ENCODE results near the gene FIG4. TPM values are rescaled to one million over a fixed set of nuclear protein-coding genes. Genes with fewer than 3 reads are reported as not detected.

The FIG4 gene
- total RNA-seq, 1 experiment from 2014 or later: 15.7 TPM

DNA sequence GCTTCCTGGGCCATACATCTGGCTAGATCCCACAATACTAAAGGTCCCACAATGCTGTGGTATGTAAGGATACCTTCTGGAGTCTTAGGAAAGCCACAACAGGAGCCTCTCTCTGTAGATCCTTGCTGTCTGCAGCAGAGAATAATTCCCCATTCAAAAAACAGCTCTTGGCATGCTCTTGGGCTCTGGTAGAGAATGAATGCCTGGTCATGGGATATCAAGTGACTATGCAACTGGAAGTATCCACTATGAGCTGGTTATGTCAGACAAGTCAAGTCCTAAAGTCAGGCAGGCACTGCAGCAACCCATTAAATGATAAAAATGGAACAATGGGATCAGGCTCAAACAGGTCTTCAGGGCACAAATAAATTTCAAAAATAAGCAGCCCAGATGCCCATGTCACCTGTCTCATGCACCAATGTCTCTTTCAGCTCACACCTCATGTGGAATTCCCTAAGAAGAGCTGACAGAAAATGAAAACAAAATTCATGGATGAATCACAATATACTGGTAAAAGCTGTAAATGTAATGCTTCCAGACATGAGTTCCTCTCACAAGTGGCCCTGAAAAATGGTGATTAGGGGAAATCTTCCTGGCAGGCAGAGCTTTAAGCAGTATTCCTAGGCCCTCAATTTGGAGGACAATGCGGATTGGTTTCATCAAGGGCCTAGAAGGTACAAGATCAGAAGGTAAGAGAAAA lies 4.4 kb upstream of the FIG4 start (continued):
- TF ChIP-seq, protein P1, sequence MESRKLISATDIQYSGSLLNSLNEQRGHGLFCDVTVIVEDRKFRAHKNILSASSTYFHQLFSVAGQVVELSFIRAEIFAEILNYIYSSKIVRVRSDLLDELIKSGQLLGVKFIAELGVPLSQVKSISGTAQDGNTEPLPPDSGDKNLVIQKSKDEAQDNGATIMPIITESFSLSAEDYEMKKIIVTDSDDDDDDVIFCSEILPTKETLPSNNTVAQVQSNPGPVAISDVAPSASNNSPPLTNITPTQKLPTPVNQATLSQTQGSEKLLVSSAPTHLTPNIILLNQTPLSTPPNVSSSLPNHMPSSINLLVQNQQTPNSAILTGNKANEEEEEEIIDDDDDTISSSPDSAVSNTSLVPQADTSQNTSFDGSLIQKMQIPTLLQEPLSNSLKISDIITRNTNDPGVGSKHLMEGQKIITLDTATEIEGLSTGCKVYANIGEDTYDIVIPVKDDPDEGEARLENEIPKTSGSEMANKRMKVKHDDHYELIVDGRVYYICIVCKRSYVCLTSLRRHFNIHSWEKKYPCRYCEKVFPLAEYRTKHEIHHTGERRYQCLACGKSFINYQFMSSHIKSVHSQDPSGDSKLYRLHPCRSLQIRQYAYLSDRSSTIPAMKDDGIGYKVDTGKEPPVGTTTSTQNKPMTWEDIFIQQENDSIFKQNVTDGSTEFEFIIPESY (IDR thresholded peaks at IDR 0.05; ENCODE audit: extremely low read depth, insufficient replicate concordance, low read length): no peak
- TF ChIP-seq SRF (IDR thresholded peaks at IDR 0.05; ENCODE audit: low read depth) (no peak), POLR2A (IDR thresholded peaks at IDR 0.05; ENCODE audit: borderline replicate concordance, extremely low read depth, insufficient read depth, insufficient read length) (no peak), RAD21 (IDR thresholded peaks at IDR 0.05; ENCODE audit: low read depth) (no peak), SP1 (IDR thresholded peaks at IDR 0.05; ENCODE audit: low read depth) (no peak), CBX3 (IDR thresholded peaks at IDR 0.05; ENCODE audit: low read depth) (no peak)
- TF ChIP-seq, protein P2, sequence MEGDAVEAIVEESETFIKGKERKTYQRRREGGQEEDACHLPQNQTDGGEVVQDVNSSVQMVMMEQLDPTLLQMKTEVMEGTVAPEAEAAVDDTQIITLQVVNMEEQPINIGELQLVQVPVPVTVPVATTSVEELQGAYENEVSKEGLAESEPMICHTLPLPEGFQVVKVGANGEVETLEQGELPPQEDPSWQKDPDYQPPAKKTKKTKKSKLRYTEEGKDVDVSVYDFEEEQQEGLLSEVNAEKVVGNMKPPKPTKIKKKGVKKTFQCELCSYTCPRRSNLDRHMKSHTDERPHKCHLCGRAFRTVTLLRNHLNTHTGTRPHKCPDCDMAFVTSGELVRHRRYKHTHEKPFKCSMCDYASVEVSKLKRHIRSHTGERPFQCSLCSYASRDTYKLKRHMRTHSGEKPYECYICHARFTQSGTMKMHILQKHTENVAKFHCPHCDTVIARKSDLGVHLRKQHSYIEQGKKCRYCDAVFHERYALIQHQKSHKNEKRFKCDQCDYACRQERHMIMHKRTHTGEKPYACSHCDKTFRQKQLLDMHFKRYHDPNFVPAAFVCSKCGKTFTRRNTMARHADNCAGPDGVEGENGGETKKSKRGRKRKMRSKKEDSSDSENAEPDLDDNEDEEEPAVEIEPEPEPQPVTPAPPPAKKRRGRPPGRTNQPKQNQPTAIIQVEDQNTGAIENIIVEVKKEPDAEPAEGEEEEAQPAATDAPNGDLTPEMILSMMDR (IDR thresholded peaks at IDR 0.05 in 2 of 3, conservative IDR thresholded peaks at IDR 0.05 in 1 of 3; ENCODE audit: borderline replicate concordance in 1 of 3, insufficient read depth in 1 of 3, low read depth in 2 of 3, low read length in 2 of 3): no peak

DNA sequence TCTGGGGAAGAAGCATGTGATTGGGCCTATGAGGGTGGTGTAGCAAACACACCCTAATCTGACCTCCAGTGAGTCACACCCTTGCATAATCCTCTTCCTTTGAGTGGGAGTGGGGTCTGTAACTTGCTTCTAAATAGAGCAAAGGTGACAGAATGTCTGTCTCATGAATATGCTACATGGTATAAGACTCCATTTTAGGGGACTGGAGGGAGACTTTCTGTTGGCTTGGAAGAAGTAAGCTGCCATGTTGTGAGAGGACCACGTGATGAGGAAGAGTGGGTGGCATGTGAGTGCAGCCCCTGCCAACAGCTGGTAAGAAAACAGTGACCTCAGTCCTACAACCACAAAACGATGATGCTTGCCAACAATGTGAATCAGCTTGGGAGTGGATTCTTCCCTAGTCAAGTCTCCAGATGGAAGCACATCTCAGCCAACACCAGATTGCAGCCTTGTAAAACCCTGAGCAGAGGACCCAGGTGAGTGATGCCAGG lies 3.8 kb upstream of the FIG4 start:
- H3K36me3 ChIP-seq (ENCODE audit: control insufficient read depth in 1 of 2, insufficient read depth in 2 of 2, low read length in 2 of 2): no peaks in the 10 kb centered on the region
- intact Hi-C loops (cut with micrococcal nuclease): no loop called here
- H3K9me3 ChIP-seq (ENCODE audit: control insufficient read depth in 1 of 2, insufficient read depth in 1 of 2, low read depth in 1 of 2, low read length in 2 of 2): no peaks in the 10 kb centered on the region
- no peaks in the 10 kb centered on the region for H4K20me1 ChIP-seq (ENCODE audit: insufficient read depth)
- no peaks in the 10 kb centered on the region for H3K9me2 ChIP-seq (ENCODE audit: insufficient read depth)
- peaks cover 3 to 28% of the 10 kb centered on the region in 2 experiments for H3K4me1 ChIP-seq (ENCODE audit: control insufficient read depth in 1 of 2, insufficient read depth in 2 of 2, low read length in 2 of 2)
- 0 out of 2 replicates have a peak, but pooled peaks cover 7% of the 10 kb centered on the region for H3K27me3 ChIP-seq (ENCODE audit: insufficient read depth, low read length)
- RAD21 ChIA-PET (ENCODE audit: low non-redundant PET in 1 of 2, low total read pairs in 2 of 2, uncharacterized antibody in 2 of 2, unreplicated experiment in 2 of 2): no interaction called here
- CTCF ChIA-PET: no interaction called here
- ATAC-seq (no peak), DNase-seq (ENCODE audit: low read depth, low spot score) (no peak)
- H3K27ac ChIP-seq (ENCODE audit: low read depth, low read length): no peak overlapping the region
- POLR2A ChIA-PET: no interaction called here
- BruUV-seq (replicated peaks): no TSS peak
- no peak overlapping the region for H3K4me3 ChIP-seq (replicated peaks in 1 of 2; ENCODE audit: low read depth in 1 of 2, low read length in 2 of 2)
- H3K9ac ChIP-seq (ENCODE audit: low read length): no peak overlapping the region
- H2AFZ ChIP-seq (ENCODE audit: low read depth, low read length, poor library complexity, severe bottlenecking): no peak overlapping the region
- H3K4me2 ChIP-seq (ENCODE audit: low read length): peak overlapping the region; percentile 19; the same call in 1 of the 2 replicates
- no peaks in the 10 kb centered on the region for H3K79me2 ChIP-seq (ENCODE audit: insufficient read depth, low read length)
- peak; percentile 19; the same call in 1 of the 2 replicates for TF ChIP-seq CBX3 (IDR thresholded peaks at IDR 0.05; ENCODE audit: low read depth)
- TF ChIP-seq FOSL1 (IDR thresholded peaks at IDR 0.05; ENCODE audit: low read depth): peak; percentile 25; the same call in 1 of the 2 replicates
- TF ChIP-seq, protein P2 (IDR thresholded peaks at IDR 0.05 in 2 of 3, conservative IDR thresholded peaks at IDR 0.05 in 1 of 3; ENCODE audit: borderline replicate concordance in 1 of 3, insufficient read depth in 1 of 3, low read depth in 2 of 3, low read length in 2 of 3): no peak
- no peak for TF ChIP-seq RAD21 (IDR thresholded peaks at IDR 0.05; ENCODE audit: low read depth)
- TF ChIP-seq CEBPB (IDR thresholded peaks at IDR 0.05; ENCODE audit: low read depth): peak; percentile 70
- TF ChIP-seq SRF (IDR thresholded peaks at IDR 0.05; ENCODE audit: low read depth): no peak
- TF ChIP-seq YY1 (IDR thresholded peaks at IDR 0.05; ENCODE audit: extremely low read depth, insufficient replicate concordance, low read depth, low read length): no peak
- 0 out of 2 replicates have a peak, but pooled peaks have one; percentile 34 for TF ChIP-seq SP1 (IDR thresholded peaks at IDR 0.05; ENCODE audit: low read depth)
- TF ChIP-seq, protein P3, sequence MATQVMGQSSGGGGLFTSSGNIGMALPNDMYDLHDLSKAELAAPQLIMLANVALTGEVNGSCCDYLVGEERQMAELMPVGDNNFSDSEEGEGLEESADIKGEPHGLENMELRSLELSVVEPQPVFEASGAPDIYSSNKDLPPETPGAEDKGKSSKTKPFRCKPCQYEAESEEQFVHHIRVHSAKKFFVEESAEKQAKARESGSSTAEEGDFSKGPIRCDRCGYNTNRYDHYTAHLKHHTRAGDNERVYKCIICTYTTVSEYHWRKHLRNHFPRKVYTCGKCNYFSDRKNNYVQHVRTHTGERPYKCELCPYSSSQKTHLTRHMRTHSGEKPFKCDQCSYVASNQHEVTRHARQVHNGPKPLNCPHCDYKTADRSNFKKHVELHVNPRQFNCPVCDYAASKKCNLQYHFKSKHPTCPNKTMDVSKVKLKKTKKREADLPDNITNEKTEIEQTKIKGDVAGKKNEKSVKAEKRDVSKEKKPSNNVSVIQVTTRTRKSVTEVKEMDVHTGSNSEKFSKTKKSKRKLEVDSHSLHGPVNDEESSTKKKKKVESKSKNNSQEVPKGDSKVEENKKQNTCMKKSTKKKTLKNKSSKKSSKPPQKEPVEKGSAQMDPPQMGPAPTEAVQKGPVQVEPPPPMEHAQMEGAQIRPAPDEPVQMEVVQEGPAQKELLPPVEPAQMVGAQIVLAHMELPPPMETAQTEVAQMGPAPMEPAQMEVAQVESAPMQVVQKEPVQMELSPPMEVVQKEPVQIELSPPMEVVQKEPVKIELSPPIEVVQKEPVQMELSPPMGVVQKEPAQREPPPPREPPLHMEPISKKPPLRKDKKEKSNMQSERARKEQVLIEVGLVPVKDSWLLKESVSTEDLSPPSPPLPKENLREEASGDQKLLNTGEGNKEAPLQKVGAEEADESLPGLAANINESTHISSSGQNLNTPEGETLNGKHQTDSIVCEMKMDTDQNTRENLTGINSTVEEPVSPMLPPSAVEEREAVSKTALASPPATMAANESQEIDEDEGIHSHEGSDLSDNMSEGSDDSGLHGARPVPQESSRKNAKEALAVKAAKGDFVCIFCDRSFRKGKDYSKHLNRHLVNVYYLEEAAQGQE (IDR thresholded peaks at IDR 0.05; ENCODE audit: low read depth): no peak

Measured in HCT116 (cell line).